GM15510 (cell line): ENCODE measurements around the gene RHOH.

Experiments used
- POLR2A ChIP-seq: IDR thresholded peaks from 3 replicates; pipeline ENCODE4 v1.6.1; 2011; ENCODE audit warnings: borderline replicate concordance; ENCODE audit not compliant: insufficient read length; ENCODE audit errors: extremely low read depth

The RHOH gene

GRCh38 chr4:40196724-40197281 is at the start of gene RHOH:
Gene RHOH (plus strand): TSS chr4:40197031. CDS start chr4:40243387, 46,356 bp downstream.
- peak; percentile 78 for TF ChIP-seq POLR2A

GRCh38 chr4:40149960-40150385 is 46.9 kb upstream of the RHOH start:
- TF ChIP-seq POLR2A = no peak

- no peak for TF ChIP-seq POLR2A
Measured at GRCh38 chr4:40150932-40151331, 45.9 kb upstream of the RHOH start.

DNA sequence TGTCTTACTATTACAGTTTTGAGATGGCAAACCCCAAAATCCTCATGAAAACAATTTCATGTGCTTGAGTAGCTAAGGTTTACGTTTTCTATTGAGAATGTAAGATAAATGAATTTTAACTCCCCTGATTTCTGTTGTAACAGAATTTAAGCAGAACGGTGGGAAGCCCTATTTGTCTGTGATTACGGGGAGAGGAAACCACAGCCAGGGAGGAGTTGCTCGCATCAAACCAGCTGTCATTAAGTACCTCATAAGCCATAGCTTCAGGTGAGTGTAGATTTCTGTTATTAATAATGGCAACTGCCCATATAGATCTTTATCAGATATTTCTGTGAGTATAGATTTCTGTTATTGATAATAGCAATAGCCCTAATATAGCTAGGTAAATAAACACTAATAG is 44.2 kb upstream of the RHOH start:
- no peak for TF ChIP-seq POLR2A

- no peak for TF ChIP-seq POLR2A
Measured at GRCh38 chr4:40157436-40157835, 39.4 kb upstream of the RHOH start.

GRCh38 chr4:40160258-40160657 is 36.6 kb upstream of the RHOH start:
- no peak for TF ChIP-seq POLR2A

DNA sequence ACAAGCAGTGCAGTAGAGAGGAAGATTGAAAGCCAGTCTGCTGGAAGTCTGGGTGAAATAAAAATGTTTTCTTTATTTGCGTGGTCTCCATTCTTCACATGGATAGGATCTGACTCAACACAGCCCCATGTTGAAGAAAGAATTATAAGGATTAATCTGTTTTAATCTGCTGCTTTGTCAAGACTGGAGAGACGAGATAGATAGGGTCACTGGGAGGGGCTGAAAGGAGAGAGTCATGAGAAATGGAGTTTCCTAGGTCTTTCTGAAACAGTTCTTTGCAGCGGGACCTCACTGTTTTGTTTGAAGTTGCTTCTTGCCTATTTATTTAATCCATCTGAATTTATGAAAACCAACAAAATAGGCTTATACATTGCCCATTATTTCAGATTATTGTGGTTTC is 32.4 kb upstream of the RHOH start:
- no peak for TF ChIP-seq POLR2A

DNA sequence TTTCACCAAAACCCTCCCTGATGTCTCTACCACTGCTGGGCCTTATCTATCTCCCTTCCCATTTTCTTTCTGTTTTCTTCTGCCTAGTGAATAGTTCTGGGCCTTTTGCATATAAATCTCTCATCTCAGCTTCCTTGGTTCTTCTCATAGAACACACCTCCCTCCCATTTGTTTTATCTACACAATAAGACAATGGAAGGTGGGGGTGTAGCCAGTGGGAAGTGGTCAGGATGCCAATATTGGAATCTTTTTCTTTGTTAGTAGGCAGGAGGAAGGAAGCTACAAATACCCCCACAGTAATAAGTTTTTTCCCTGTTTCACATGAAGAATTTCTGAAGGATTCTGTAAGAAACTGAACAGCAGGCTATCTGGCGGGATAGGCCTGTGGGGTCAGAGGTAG is 30.9 kb upstream of the RHOH start:
- no peak for TF ChIP-seq POLR2A

DNA sequence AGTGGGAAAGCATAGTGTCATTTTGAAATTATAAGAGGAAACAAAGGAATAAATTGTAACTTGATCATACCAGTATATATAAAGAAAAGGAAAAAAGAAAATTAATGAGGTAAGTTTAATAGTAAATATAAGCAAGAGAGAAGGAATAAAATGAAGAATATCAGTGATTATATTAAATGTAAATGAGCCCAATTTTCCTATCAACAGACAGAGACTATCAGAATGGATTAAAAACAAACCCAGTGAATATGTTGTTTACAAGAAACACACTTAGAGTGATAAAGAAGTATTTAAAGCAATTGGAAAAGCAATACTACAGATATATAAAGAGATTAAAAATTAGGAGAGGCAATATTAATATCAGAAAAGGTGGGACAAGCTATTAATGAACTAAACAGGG is 28.8 kb upstream of the RHOH start:
- TF ChIP-seq POLR2A = no peak

DNA sequence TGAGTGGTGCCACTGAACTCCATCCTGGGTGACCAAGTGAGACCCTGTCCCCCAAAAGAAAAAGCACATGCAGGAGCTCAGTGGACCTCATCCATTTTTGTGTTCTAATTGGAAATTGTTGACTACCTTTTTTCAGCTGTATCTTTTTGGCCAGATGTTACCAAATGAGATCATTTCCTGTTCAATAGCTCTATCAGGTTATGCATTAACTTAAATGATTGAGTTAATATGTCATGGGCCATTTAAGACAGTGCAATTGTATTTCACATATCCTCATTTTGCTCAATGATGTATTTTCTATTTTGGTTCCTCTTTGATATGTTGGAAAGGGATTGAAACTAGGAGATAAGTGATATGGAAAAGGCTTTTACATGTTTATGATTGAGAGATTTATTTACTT is 26.2 kb upstream of the RHOH start:
- TF ChIP-seq POLR2A = no peak

DNA sequence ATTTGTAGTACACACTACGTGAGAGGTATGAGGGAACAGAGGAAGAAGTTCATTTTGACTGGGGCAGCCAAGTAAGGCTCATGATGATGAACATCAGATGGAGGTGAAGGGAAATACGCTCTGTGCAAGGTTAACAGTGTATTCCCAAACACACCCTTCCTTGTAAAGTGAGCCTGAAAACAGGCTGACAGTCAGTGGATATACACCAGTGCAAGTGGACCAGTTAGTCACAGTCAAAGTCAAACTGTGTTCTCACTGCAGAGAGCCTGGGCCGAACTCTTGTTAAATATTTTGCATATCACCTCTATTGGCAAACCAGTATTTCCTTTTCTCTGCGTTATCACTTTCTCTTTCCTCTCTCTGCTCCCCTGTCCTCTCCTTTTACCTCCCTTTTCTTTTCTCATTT is 23.4 kb upstream of the RHOH start:
- TF ChIP-seq POLR2A = no peak

GRCh38 chr4:40176602-40177001 is 20.2 kb upstream of the RHOH start:
- no peak for TF ChIP-seq POLR2A

- TF ChIP-seq POLR2A = no peak
Measured at GRCh38 chr4:40177591-40177990, 19.2 kb upstream of the RHOH start.

GRCh38 chr4:40178672-40179071 is 18.2 kb upstream of the RHOH start:
- TF ChIP-seq POLR2A = no peak

DNA sequence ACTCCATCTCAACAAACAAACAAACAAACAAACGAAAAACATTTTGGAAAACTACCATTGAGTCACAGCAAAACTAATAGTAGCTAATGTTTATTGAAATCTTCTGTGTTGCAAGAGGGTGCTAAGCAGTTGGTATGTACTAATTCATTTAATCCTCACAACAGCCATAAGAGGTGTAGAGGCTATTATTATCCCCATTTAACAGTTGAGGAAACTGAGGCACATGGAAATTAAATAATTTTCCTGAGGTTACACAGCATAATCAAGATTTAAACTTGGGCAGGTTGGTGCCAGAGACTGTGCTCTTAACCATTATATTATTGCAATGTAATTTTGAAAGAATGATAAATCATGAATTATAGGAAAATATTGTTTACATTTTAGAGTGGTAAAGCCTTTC is 17.5 kb upstream of the RHOH start:
- no peak for TF ChIP-seq POLR2A

DNA sequence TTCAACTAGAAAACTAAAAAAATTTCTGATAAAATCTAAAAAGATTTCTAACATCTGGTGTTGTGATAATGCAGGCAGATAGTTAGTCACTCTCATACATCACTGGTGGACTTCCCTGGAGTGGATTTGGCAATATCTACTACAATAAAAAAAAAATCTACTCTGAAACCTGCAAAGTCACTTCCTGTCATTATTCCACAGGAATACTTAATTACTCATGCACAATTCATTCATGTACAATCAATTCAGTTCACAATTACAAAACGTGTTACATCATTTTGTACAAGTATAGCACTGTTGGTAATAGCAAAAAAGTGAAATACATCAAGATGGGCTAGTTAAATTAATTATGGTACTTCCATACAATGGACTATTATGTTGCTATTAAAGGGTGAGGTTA is 16.5 kb upstream of the RHOH start:
- no peak for TF ChIP-seq POLR2A

DNA sequence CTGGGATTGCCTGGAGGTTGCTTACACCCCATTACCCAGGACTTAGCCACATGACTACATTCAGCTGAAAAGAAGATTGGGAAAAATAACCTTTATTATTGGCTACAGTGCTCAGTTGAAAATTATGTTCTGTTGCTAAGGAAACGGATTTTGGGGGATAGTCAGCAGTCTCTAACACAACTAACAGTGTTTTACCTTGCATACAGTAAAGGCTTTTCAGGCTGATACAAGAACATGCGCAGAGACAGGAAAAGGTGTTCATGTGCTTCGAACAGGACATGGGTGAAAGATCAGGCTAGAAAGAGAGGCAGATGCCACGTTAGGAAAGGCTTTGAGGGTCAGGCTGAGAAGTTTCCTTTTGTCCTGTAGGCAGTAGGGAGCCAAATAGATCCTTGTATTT is 14.8 kb upstream of the RHOH start:
- TF ChIP-seq POLR2A = no peak

DNA sequence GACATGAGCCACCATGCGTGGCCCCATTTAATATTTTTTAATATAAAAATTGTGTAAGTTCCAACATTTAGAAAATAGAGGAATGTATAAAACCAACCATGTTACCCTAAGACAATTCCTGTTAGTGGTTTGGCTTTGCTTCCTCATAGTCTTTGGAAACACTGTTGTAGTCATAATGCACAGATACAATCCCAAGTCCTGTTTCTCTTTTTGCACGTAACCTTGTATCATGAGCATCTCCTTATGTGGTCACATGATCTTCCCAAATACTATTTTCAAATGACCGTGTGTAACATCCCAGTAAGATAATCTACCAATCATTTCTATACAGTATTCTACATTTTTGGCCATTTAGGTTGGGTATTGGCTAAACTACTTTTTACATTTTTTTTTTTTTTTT is 13.9 kb upstream of the RHOH start:
- no peak for TF ChIP-seq POLR2A

- no peak for TF ChIP-seq POLR2A
Measured at GRCh38 chr4:40183615-40184411, 13.0 kb upstream of the RHOH start.
